HL-60 (cell line): ENCODE measurements around the gene DIP2B.

Source experiments
- CTCF ChIP-seq: IDR thresholded peaks from one replicate; pipeline ENCODE4 v1.5.1; 2011; ENCODE audit warnings: low read length, control low read depth, inconsistent platforms; ENCODE audit not compliant: insufficient read depth
- GABPA ChIP-seq: IDR thresholded peaks from 2 replicates; pipeline ENCODE4 v1.6.1; 2012; ENCODE audit warnings: low read depth
- POLR2AphosphoS5 ChIP-seq: IDR thresholded peaks from 2 replicates; pipeline ENCODE4 v1.6.1; 2012; ENCODE audit warnings: low read depth

GRCh38 chr12:50589650-50590435, 85.1 kb downstream of the DIP2B start:
- TF ChIP-seq CTCF (no peak), POLR2AphosphoS5 (no peak), GABPA (no peak)
